IPS DF 4.7 (cell line): ENCODE measurements around the gene AIP.
"Not testable (repeated sequence)": the region's sequence is repeated elsewhere in the genome, so short reads cannot be mapped to it uniquely, and the experiment has no call there.

Experiments
- DNase-seq: peaks from one replicate; pipeline ENCODE4 v3.0.0-alpha.2; 2013; ENCODE audit warnings: low spot score; ENCODE audit errors: extremely low read depth

AIP gene

DNA sequence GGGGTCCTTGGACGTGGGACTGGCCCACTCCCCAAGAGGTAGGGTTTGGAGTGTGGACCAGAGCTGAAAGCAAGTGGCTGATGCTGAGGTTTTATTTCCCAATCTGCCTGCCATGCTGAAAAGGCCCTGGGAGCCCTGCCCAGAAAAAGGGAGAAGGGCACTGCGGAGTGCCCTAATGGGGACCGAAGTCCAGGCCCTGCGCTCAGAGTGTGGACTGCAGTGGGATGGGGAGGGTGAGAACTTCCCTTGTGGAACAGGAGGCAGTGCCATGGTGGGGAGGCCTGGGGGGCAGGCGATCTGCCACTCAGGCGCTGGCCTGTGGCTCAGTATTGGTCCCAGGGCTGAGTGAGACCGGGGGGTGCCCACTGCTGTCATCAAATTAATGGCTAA lies 34.6 kb upstream of the AIP start:
- no peak for DNase-seq

DNA sequence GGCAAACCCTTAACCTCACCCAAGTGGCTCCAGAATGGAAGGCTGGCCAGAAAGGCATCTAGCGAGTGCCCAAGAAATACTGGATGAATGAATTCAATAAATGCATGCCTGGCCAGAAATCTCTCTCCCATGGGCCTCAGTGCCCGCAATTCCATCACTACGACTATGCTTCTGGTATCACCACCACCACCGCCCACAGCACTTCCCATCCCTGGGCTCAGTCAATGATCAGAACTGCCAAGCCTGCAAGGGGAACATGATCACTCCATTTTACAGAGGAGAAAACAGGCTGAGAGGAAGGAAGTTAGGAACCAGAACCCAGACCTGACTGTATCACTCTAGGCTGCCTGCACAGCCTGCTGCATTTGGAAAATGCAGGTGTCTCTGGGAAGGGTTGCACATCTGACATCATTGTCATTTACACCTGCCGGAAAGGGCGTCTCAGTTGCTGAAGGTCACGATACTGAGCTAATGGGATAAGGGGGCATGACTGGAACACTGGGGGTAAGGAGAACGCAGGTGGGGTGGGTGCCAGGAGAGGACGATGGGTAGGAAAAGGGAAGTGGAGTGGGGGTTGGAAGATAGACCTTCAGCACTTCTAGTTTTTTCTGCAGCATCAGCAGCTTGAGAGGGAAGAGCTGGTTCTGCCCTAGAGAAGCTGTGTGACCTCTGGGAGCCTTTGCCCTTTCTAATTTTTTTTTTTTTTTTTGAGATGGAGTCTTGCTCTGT lies 33.5 kb upstream of the AIP start:
- no peak for DNase-seq

DNA sequence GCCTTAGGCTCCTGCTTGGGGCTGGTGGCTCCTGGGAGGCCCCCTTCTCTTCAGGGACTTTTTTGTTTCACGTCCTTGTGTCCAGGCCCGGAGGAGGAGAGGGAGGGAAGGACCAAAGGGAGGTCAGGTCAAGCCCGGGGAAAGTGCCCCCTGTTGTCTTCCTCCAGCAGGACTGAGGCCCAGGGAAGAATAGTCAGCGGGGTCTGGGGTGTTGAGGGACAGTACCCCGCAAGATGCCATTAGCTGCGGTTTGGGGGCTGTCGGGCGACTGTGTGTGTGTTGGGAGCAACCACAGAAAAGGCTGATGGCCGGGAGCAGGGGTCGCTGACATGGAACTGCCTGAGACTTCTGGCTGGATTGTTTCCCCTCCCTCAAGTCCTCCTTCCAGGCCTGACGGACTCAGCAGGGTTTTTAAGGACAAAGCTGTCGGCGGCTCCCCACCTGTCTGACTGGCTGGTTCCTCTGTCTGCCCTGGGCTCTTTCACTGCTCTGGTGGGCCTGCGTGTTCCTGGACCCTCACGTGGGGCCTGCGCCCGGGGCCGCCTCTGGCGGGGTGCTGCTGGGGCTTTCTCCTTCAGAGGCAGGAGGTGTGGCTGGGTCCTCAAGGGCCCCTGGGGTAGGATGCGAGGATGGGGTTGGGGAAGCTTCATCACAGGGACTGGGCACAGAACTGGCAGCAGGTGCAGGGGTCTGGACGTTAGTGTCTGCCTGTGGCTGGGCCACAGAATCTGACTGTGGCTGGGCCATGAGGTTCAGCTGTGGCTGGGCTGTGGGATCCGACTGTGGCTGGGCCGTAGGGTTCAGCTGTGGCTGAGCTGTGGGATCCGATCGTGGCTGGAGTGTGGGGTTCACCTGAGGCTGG lies 31.8 kb upstream of the AIP start:
- DNase-seq = no peak

DNA sequence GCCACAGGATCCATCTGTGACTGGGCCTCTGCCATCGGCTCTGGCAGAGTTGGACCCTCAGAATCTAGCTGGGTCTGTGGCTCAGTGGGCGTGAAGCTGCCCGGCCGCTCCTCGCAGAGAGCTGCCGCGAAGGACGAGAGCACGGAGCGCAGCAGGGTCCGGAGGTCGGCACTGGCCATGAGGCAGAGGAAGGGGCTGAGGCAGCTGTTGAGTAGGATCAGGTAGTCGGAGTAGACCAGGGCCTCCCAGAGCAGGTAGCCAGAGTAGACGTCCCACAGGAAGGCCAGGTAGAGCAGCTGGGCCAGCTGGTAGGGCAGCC lies 31.2 kb upstream of the AIP start:
- DNase-seq = no peak

DNA sequence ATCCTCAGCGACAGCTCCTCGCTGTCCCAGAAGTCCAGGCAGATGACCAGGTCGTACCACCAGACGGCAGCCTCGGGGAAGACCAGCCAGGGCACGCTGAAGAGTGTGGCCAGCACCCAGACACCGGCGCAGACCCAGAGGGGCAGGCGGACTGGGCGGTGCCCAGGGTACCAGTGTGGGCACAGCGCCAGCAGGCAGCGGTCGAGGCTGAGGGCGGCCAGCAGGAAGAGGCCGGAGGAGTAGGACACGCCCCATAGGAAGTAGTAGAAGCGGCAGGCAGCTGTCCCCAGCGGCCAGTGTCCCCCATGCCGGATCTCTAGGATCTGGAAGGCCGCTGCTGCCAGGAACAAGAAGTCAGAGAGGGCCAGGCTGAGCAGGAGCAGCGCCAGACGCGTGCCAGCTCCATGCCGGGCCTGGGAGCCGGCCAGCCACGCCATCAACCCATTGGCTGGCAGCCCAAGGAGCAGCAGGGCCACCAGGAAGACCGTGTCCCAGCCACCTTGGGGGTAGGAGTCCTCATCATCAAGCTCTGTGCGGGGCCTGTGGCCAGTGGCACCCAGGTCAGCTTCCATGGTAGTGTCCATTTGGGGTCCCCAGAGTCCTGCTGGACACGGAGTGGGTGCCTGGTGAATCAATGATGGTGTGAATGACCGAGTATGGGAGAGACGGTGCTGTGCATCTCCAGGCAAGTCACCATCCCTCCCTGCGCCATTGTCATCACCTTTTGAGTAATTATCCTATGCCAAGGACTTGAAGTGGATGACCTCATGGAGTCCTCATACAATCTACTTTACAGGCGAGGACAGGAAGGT lies 30.5 kb upstream of the AIP start, which contains the start of gene GPR152:
Gene GPR152 (minus strand): TSS at position 589 of the 812 bp plus-strand sequence. CDS start 5 bp downstream, at position 584.
- no peak for DNase-seq

DNA sequence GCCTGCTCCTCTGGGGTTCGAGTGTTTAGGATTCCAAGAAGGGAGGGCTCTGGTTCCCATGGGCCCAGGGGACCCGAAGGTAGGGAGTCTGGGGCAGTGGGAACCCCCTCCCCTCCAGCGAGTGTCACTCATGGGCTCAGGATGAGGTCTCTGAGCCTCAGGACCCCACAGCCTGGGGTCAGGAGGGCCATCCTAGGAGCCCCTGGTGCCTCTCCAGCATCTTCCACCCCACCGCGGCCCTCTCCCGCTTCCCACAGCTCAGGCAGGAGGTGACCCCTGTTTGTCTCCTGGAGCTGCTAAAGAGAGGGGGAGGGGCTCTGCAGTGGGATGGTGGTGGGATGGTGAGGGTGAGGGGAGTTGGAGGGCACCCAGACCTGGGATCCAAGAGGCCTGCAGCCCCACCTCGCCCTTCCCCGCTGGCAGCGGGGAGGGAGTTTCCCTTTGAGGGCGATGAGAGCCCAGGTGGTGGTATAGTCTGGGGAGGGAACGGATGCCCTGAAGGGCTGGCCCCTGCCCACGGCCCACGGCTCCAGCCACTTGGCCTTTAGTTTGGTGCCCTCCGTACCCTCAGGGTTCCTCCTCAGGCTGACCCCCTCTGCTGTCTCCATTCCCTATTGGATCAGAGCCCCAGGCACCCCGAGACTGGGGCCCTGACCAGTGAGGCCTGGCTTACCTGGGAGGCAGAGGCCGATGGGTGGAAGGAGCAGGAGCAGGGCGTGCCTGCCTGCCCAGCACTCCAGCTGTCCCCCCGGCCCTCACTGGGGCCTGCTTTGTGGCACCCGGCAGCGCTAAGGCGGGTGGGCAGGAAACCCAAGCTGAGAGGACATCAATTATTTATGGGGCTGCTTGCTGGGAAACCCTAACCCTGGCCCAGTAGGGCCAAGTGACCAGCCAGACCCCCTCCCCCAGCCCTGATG lies 28.8 kb upstream of the AIP start:
- no peak for DNase-seq

DNA sequence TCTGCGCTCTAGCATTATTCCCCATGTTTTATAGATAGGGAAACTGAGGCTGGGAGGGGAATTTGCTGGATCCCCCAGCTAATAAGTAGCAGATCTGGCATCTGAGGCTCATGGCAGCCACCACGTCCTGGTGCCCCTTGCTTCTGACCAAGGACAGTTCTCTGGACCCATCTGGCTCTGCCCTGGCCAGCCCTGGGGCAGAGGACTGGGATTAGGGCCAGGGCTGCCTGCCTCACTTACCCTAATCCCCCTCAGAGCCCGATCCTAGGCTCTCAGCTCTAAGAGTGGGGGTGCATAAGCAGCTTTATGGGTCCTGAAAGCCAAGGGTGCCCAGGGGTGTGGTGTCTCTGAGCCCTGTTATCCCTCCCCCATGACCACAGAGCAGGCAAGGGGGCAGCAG lies 27.8 kb upstream of the AIP start, which contains the start of gene CABP4:
Gene CABP4 (plus strand): TSS at position 301 of the 400 bp plus-strand sequence. CDS start 70 bp downstream, at position 371.
- no peak for DNase-seq

DNA sequence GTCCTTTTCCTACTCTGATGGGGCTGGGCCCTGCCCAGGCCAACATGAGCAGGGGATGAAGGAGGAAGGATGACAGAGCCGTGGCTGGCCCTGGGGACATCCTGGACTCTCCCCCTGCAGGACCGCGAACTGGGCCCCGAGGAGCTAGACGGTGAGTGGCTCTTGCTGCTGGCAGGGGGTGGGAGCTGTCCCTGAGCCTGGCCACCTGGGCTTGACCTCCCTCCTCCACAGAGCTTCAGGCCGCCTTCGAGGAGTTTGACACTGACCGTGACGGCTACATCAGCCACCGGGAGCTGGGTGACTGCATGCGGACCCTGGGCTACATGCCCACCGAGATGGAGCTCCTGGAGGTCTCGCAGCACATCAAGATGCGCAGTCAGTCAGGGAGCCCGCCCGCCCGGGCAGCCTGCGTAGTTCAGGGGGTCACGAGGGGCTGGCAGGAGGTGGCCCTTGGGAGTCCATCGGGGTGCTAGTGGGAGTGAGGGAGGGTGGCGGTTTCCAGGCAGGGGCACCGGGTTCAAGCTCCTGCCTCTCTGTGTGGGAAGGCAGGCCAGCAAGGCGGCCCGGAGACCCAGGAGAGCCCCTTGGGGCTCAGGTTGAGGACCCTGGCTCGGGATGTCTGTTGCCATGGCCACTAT lies 26.6 kb upstream of the AIP start:
- no peak for DNase-seq

DNA sequence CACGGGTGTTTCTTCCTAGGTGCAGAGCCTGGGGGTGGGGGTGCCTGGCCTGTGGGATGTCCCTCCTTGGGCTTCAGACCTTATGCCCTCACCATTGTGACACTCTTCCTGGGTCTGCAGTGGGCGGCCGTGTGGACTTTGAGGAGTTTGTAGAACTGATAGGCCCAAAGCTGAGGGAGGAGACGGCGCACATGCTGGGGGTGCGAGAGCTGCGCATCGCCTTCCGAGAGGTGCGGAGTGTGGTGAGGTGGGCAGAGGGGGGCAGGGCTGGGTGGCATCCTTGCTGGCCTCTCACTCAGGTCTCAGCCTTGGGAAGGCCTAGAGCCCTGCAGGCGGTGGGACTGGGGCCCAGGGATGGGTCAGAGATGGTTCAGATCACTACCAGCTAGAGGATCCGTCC lies 25.4 kb upstream of the AIP start:
- no peak for DNase-seq

DNA sequence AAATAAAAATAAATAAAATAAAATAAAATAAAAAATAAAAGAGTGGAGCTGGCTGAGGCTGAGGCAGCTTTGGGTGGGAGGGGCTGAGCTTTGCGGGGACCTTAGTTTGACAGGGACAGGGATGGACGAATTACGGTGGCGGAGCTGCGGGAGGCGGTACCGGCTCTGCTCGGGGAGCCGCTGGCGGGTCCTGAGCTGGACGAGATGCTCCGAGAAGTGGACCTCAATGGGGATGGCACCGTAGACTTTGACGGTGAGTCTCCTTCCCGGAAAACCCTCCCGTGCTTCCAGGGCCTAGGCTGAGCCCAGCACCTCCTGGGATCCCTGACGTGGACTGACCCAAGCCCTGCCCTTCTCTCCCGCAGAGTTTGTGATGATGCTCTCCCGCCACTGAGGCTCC lies 24.6 kb upstream of the AIP start:
- no peak for DNase-seq

DNA sequence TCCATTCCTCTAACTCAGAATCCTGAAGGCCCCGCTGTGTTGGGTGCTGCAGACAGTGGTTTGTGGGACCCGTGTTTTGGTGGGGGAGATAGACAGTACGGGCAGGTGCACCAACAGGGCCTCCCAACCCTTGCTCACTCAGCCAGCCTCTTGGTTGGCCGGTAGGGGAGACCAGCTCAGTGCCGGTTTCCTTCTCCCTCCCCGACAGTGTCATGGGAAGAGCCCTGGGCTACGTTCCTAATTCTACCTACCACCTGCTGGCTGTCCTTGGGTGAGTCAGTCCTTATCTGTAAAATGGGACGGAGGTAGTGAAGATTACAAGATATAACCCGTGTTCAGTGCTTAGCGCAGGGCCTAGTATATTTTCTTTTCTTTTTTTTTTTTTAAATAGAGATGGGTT lies 19.6 kb upstream of the AIP start:
- no peak for DNase-seq

DNA sequence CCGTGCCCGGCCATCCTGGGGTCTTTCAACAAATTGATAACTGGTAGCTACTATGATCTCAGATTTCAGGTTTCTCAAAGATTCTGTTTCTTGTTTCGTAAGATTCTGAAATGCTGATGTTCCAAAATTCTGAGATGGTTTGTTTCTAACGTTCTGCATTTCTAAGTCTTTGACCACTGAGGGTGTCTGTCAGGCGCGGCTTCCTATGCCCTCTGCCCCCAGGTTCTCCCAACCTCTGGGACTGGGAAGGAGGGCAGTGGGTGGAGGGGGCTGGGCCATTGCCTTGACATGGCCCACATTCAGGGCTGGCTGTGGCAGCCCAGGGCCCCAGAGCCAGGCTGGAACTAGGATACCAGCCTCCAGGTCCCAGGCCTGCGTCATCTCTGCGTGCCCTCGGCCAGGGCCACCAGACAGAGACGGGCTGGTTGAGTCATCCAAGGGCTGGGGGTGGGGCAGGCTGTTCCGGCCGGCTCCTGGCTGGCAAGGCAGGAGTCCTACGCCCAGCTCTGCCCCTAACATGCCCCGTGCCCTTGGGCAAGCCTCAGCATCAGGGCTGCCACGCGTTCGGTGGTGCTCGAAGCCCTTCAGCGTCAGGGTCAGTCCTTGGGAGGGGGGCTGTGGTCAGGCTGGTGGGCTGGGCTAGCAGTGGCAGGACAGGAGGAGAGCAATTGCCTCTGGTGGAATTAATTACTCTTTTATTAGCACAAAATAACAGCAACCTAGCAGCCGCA lies 19.0 kb upstream of the AIP start:
- no peak for DNase-seq

DNA sequence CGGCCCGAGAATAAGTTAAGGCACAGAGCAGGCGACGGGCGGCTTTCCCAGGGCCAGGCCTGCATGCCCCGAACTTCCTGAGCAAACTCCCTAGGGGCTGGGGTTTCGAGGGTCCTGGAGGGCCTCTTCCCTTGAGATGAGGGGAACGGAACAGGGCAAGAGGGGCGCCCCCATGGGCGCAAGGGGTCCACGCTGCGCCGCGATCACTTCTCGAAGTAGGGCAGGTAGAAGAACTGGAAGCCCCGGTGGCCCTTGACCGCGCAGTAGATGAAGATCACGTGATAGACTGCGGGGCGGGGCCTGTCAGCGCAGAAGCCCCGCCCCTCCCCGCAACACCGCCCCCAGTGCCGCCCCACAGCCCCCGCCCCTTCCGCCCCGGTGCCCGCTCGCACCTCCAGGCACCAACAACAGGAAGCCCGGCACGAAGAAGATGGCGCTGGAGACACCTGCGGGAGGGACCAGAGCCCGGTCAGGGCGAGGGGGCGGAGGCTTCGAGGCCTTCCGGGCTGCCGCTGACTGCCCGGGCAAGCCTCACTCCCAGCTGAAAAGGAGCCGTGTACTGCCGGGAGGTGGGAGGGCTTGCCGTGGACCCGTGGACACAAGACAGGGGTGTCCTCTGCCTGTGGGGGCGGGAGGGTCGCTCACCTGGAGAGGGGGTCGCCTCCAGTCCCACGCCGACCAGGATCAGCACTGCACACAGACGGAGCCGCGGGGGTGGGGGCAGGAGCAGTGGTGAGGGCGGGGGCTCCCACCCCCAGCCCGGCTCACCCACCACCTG lies 18.2 kb upstream of the AIP start:
- no peak for DNase-seq

DNA sequence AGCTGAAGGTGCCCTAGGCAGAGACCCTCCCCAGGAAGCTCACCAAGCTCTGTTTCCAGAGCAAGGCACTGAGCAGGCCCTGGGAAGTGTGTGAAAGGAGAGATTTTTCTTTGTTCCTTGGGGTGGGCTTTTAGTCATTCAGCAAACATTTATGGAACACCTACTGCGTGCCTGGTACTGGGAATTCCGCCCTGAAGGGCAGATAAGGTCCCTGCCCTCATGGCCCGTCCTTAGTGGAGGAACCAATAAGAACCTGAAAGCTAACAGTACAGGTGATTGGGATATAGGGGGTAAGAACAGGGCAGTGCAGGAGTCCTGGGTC lies 17.7 kb upstream of the AIP start:
- DNase-seq = no peak

DNA sequence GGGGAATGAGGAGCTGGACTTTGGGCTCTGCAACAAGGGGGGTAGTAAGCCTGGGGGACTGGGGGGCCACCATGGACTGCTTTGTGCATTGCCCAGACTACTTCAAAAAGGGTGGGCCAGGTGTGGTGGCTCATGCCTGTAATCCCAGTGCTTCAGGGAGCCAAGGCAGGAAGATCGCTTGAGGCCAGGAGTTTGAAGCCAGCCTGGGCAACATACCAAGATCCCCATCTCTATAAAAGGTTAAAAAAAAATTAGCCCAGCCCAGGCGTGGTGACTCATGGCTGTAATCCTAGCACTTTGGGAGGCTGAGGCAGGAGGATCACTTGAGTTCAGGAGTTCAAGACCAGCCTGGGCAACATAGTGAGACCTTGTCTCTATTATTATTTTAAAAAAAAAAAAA lies 17.3 kb upstream of the AIP start:
- not testable (repeated sequence) for DNase-seq

DNA sequence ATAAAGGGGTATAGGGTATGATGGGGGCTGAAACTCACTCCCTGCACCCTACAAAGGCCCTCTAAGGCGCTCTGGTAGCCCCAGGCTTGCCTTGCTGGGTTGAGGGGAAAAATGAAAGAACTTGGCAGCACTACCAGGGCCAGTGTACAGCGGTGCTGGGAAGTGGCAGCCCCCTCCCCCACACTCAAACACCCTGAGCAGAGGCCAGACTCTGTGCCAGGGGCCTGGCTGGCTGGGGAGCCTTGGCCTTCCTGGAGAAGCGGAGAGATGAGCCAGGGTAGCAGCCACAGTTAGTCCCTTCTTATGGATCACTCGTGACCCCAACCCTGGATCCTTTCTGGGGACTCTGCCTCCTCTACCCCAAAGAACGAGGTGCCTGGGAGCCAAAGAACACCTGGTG lies 16.5 kb upstream of the AIP start:
- DNase-seq = no peak

DNA sequence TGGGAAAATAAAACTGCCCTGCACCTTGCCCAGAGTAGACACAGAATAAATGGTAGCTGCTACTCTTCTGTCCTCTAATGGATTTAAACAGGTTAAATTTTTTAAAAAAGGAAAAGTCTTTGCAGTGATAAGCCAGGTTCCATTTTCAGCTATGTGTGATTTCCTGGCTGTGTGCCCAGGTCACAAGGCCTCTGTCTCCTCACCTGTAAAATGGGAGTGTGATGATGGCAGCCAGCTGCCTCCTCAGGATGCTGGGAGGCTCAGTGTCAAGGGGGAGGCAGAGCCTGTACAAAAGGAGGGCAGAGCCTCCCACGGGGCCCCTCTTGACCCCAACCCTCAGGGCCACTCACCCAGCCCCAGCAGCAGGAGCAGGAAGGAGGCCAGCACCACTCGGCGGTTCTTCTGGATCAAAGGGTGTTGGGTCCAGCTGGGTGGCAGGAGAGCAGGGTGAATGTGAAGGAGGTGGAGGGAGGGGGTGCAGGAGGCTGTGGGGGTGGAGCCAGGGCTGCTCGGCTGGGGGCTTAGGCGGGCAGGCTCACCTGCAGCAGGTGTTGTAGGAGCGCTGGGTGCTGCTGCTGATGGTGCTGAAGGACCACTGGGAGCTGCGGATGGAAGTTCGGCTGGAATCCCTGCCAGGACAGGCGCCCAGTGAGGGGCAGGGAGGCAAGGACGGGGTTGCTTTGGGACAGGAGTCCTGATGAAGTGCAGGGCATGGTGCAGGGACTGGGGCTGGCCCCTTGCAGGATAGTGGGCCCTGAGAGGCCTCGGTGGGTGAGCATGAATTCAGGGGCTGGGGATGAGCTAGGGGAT lies 15.7 kb upstream of the AIP start:
- no peak for DNase-seq

DNA sequence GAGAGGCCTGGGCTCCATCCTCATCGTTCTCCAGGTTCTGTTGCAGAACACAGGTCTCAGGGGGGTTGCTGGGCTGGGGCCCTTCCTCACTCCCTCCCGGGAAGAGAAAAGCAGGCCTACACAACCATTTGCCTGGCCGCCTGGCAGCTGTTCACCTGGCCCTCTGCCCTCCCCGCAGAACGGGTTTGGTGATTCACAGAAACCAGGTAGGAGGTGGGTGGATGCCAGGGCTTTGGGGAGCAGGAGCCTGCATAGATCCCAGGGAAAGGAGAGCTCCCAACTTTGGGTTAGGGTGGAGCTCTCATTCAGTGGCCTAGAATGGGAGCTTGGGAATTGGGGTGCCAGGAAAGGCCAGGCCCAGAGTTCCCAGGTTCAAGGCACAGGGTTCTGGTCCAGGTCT lies 14.8 kb upstream of the AIP start:
- DNase-seq = no peak

DNA sequence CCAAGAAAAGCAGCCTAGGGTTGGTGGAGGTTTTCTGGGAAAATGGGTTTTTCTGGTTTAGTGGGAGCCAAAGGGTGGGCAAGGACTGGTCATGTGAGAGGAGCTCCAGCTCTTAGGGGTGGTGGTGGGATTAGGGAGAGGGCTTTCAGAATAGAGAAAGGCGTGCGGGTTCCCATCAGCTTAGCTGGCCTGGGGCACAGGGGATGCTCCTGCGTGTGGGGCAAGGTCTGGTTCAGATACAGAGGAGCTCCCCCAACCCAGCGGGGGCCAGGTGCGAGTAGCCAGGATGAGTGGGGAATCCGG lies 14.4 kb upstream of the AIP start:
- no peak for DNase-seq
